NCI-H446 treated with DMSO at 0.1 percent for 48 hours (cell line): ENCODE measurements around the gene UGT3A1.

Experiments
- DNase-seq: peaks from one replicate; lab custom pipeline; 2025; lab: John Stamatoyannopoulos, UW

Gene UGT3A1

GRCh38 chr5:35908228-35908627 is 83.0 kb downstream of the UGT3A1 start:
- DNase-seq = no peak

GRCh38 chr5:35904443-35905132 is 86.6 kb downstream of the UGT3A1 start:
- no peak for DNase-seq

- DNase-seq = no peak
Observed at GRCh38 chr5:35903631-35904203, 87.5 kb downstream of the UGT3A1 start.

- DNase-seq = no peak
Observed at GRCh38 chr5:35902046-35902672, 89.0 kb downstream of the UGT3A1 start.
